H4 (cell line): Measurements from ENCODE around the gene NHLH2. TPM values are rescaled to one million over a fixed set of nuclear protein-coding genes. Genes with fewer than 3 reads are reported as not detected.
A peak's percentile ranks its signal among the peaks of the same experiment; 100 is the strongest.

Experiments
- DNase-seq: peaks from one replicate; pipeline ENCODE4 v3.0.0-alpha.2; 2015; ENCODE audit warnings: low spot score
- total RNA-seq: library from RNA; depleted of rRNA; stranded (reverse); fragments of >200 nt; shearing (Covaris generic); gene quantifications from 2 replicates; pipeline ENCODE4 v1.2.3, GENCODE V29; 2014

NHLH2 gene
- total RNA-seq, 1 experiment from 2014 or later: not detected

GRCh38 chr1:115838431-115839028 lies 2.4 kb downstream of the NHLH2 start:
- DNase-seq: no peak

- no peak for DNase-seq
Observed at GRCh38 chr1:115837740-115838421, 3.0 kb downstream of the NHLH2 start.

GRCh38 chr1:115837341-115837739 lies 3.6 kb downstream of the NHLH2 start:
- DNase-seq: no peak

- DNase-seq: peak; percentile 5
Observed at GRCh38 chr1:115833856-115834255, 7.1 kb downstream of the NHLH2 start.

- DNase-seq: peak; percentile 23
Observed at GRCh38 chr1:115832651-115833050, 8.3 kb downstream of the NHLH2 start.

- DNase-seq: no peak
Observed at GRCh38 chr1:115830963-115831362, 10.0 kb downstream of the NHLH2 start.

GRCh38 chr1:115829947-115830346 lies 11.0 kb downstream of the NHLH2 start:
- DNase-seq: peak; percentile 46

DNA sequence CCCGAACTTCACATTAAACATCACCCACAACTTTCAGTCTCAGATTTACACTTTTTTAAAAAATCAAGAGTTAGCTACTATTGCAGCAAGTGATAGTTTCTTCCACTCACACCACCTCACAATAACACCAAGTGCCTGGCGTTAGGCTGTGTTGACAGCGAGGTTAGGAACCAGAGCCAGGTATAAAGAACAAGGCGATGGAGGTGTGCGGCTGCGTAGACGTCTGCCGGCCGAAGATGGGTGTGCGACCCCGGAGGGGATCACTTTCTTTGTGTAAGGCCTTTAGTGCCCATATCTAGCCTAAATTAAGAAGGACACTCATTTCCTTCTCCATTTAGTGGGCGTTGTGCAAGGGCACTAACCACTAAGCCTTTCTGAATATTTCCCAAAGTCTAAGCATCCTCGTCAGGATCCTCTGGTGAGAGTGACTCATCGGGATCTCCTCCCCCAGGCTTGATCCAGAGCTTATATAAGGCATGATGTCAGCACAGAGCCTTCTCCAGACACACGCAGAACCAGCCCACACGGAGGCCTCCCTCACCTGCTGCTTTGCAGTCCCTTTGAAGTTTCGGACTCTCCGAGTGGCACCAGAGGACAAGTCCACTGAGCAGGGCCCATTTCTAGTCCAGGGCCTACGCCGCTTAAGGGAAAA lies 11.8 kb downstream of the NHLH2 start:
- DNase-seq: peak; percentile 90

DNA sequence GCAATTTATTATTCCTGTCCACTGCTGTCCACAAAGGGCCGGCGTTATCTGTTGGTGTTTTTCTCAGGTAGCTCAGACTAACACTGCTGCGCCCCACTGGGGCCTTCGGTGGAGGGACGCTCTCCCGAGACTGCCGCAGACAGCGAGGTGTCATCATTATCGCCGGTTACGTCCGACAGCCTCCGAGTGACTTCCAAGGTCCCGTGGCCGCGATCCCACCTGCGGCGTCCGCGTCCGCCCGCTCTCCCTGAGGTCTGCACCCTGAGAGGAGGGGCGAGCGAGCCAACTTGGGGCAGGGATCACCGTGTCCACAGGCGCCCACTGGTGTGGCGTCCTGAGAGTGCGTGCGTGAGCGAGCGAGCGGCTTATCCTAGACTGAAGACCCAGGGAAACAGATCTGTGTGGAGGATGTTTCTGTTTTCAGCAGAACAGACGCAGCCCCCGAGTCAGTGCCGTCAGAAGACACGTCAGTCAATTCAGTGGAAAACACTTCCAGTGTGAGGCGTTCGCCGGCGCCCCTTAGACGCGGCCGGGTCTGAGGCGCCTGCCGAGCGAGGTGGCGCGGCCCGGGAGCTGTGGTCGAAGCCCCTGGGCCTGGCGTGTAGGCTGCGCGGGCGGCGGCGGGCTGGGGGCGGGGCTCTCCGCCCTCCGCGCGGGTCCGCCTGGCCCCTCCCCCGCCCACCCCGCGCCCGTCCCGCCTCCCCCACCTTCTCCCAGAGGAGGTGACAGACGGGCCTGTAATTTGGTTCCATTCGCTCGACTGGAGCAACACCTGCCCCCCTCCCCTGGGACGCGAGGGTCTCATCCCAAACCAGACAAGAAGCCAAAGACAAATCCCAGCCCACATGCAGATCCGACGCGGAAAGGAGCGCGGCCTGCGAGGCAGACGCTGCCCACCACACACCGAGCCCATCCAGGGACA lies 12.6 kb downstream of the NHLH2 start:
- DNase-seq: no peak

DNA sequence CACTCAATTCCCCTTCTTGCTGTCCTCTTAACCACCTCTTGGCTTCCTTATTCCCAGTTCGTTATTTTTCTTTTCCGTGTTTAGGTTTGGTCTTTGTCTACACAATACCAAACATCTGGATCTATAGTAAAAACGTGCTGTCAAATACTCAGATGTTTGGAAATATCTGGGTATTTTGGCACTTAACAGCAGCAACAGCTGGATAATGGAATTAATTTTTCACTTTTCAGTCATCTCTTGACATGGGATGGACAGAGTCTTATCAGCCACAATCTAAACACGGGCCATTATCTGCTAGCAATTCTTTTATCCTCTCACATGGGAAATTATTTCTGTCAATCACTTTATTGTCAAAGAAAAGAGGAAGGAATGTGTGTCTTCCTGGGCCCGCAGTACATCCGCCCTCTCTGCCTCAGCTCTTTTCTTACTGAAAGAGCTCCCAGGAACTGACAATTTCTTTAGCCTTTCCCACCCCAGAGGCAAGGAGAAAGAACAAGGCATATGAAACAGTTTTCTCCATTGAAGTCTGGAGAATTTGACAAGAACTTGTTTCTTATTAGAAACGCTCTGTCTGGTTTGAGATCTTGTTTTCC lies 13.4 kb downstream of the NHLH2 start:
- no peak for DNase-seq

DNA sequence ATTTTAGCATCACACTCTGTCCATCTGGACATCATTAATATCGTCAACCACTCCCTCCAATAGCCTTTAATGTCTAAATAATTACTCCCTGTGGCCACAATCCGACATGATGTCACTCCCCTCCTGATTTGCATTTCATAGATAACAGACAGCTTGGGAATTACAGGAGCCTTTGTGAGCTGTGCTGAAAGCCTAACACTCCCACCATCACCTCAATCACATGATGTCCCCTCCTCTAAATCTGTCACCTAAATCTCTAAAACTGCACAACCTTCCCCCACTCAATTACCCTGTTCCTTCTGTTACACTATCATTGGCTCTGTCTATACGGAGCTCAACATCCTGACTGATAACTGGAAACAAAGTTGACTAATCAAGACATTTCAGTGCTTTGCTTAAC lies 14.3 kb downstream of the NHLH2 start:
- DNase-seq: no peak

DNA sequence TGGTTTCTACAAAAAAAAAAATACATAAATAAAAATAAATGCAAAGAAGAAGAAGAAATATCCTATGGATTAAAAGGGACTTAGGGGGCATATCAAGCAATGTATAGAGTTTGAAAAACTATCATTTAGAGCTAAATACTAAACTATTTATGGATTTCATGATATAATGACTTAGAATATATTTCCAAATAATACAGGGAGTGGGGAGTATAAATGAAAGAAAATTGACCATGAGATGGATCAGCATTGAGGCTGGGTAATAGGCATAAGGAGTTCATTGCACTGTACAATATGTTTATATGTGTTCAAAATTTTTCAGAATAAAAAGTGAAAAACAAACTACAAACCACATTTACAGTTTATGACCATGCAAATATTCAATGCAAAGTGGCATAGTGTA lies 18.8 kb downstream of the NHLH2 start:
- DNase-seq: no peak

DNA sequence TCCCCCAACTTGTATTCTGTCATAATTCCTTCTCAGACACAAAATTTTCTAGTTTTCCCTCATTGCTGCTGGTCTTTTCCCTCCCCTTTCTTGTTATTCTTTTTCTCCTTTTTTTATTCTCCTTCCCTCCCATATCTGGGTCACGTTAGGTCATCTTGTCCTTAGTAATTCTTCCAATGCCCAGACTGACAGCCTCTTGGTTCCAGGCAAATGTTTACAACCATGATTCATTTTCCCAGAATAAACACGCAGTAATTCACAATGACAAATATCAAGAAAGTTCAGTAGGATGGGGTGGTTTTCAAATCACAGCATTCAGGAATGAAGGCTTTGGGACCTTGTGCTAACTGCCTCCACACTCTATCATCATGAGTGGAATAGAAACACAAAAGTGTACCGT lies 25.2 kb downstream of the NHLH2 start:
- no peak for DNase-seq

GRCh38 chr1:115814685-115815398 lies 26.1 kb downstream of the NHLH2 start:
- no peak for DNase-seq

DNA sequence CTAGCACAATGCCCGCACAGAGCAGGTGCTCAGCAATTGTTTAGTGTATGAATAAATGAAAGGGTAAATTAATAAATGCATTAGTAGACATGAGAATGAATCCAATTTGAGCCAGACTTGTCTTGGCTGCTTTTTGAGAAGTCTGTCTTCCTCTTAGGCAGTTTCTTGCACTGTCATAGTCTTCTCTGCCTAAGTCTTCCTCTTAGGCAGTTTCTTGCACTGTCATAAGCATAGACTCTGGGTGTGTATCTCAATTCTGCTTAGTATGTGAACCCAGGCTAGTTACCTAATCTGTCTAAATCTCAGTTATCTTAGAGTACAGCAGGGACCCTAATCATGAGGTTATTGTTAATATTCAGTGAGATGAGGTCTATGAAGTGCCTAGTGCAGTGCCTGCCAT lies 27.2 kb downstream of the NHLH2 start:
- DNase-seq: no peak

DNA sequence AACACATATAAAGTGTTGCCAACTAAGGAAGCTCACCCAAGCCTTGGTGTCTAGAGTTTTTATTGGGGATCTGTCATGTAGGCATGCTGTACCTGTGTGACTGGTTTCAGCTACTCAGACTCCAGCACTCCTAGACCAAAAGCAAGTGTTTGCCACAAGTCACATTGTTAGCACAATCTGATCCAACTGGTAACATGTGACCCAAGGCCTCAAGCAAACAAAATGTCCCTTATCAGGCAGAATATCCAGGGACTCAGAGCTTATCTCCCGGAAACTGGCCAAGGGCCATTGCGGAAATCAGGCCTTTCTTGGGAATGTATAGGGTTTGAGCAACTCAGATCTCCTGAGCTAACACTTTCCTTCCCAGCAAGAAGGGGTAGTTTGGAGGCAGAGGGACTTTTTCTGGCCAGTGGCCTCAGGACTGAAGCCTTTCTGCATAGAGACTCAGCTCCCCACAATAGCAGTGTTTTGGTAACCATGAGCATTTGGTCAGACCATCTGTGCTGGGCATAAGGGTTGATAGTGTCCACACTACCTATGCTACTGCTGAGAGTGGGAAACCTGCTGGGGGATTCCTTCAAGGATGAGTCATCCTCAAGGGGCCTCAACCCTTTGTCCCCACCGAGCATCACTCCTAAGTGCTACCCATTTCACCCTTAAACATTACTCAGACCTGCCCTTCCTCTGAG lies 29.6 kb downstream of the NHLH2 start:
- DNase-seq: no peak

DNA sequence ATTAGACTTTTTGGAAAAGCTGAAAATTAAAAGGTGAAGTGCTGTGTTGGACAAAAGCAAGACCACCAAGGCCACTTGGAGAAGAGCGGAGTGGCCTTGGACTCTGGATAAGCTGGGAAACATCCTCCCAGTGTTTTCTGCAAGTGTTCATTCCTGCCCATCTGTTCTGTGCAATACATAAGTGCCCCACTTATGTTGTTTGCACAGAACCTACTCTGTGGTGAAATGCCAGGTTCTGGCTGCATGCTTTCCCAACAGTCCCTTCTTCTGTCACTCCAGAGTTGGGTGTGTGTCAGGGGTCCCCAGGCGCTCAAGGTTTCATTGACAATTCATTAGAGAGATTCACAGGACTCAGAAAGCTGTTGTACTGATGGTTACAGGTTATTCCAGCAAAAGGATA lies 30.3 kb downstream of the NHLH2 start:
- no peak for DNase-seq

DNA sequence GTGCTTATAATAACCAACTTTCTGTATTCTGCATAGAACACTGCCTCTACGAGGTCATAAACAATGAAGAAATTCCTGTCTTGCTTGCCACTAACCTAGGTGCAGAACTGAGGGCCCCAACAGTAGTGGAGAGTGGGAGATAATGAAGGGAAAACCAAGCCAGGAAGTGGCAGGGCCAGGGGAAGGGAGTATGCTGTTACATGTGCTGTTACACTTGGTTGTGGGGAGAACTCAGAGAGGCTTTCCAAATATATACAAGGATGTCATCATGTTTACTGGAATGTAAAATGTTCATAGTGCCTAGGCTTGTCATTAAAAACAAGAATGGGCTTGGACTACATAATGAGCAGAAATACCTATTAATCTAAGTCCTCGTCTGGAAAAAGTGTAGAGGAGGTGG lies 31.1 kb downstream of the NHLH2 start:
- DNase-seq: no peak

- no peak for DNase-seq
Observed at GRCh38 chr1:115809076-115809475, 31.9 kb downstream of the NHLH2 start.

DNA sequence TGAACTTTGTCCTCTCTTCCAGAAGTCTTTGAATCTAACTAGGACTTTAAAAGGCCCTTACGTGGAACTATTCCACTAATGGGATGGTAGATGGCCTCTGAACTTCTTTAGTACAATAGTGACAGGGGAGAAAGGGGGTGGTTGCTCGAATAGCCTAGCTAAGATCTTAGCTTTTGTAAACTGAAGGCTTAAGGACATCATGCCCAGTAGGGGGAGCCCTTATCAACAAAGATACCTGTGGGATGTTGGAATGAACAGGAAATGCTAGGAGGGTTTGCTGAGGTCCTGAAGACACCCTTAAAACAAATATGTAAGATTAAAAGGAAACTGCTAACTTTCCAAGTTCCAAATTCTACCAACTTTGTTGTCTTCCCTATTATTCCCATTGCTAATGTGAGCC lies 33.2 kb downstream of the NHLH2 start:
- peak; percentile 55 for DNase-seq

- no peak for DNase-seq
Observed at GRCh38 chr1:115805597-115805996, 35.3 kb downstream of the NHLH2 start.
